IMR-90 (cell line): Measurements from ENCODE around the gene AMPD3. TPM values are rescaled to one million over a fixed set of nuclear protein-coding genes. Genes with fewer than 3 reads are reported as not detected.

ENCODE experiments used
- ATAC-seq: fragments of 200-7000 bp; cut with Tn5 transposase; 2 replicates; pipeline ENCODE4 v1.9.1; 2020; ENCODE audit warnings: low read depth, mild to moderate bottlenecking, moderate library complexity
- BruUV-seq: library from RNA; stranded (reverse); fragments of 400-500 nt; replicated peaks from 2 replicates; lab custom pipeline; 2021; lab: Mats Ljungman, UMichigan
- CTCF ChIA-PET: fragments of 300-600 bp; formaldehyde crosslinking; extraction: SDS; loops from one replicate; lab custom pipeline; 2021; ENCODE audit warnings: antibody characterized with exemption; lab: Yijun Ruan, JAX
- POLR2A ChIA-PET: fragments of 300-600 bp; sonication (Branson Sonifier 250); formaldehyde crosslinking; loops from one replicate; lab custom pipeline; 2022; ENCODE audit warnings: antibody characterized with exemption; ENCODE audit not compliant: unreplicated experiment; lab: Charles Lee
- DNase-seq: peaks from one replicate; pipeline ENCODE4 v3.0.0; 2013
- H2AFZ ChIP-seq: replicated peaks from 2 replicates; pipeline ENCODE3; 2013; ENCODE audit warnings: low read length, mild to moderate bottlenecking; ENCODE audit not compliant: poor library complexity
- H2AK5ac ChIP-seq: 2 replicates; pipeline ENCODE4 v1.6.1; 2013; ENCODE audit warnings: low read depth, low read length, inconsistent platforms
- H2AK9ac ChIP-seq: replicated peaks from 2 replicates; pipeline ENCODE3; 2013; ENCODE audit warnings: mild to moderate bottlenecking, low read depth, low read length, moderate library complexity; ENCODE audit not compliant: poor library complexity
- H2BK120ac ChIP-seq: 2 replicates; pipeline ENCODE4 v1.6.1; 2013; ENCODE audit warnings: low read depth, low read length, inconsistent platforms
- H2BK15ac ChIP-seq: 3 replicates; pipeline ENCODE4 v1.6.1; 2013; ENCODE audit warnings: low read depth, low read length, inconsistent platforms
- H2BK20ac ChIP-seq: 2 replicates; pipeline ENCODE4 v1.6.1; 2013; ENCODE audit warnings: low read depth, mild to moderate bottlenecking, inconsistent platforms, low read length, moderate library complexity
- H2BK5ac ChIP-seq: 2 replicates; pipeline ENCODE4 v1.6.1; 2013; ENCODE audit warnings: mild to moderate bottlenecking, low read depth, low read length, inconsistent platforms; ENCODE audit not compliant: poor library complexity, severe bottlenecking
- H3K14ac ChIP-seq: replicated peaks from 2 replicates; pipeline ENCODE4 v1.6.1; 2013; ENCODE audit warnings: low read depth, low read length, inconsistent platforms
- H3K18ac ChIP-seq: 2 replicates; pipeline ENCODE4 v1.6.1; 2013; ENCODE audit warnings: low read depth, low read length, control low read depth
- H3K23ac ChIP-seq: 2 replicates; pipeline ENCODE4 v1.6.1; 2013; ENCODE audit warnings: low read depth, low read length, inconsistent platforms
- H3K27ac ChIP-seq: 2 replicates; pipeline ENCODE4 v1.5.1; 2013; ENCODE audit warnings: mild to moderate bottlenecking, control low read depth, low read length; ENCODE audit not compliant: insufficient read depth
- H3K27me3 ChIP-seq: 2 replicates; pipeline ENCODE4 v1.6.1; 2013; ENCODE audit warnings: low read length; ENCODE audit not compliant: control insufficient read depth, insufficient read depth
- H3K36me3 ChIP-seq: 2 replicates; pipeline ENCODE4 v1.6.1; 2013; ENCODE audit warnings: low read length, mixed read lengths; ENCODE audit not compliant: control insufficient read depth, insufficient read depth
- H3K4ac ChIP-seq: 2 replicates; pipeline ENCODE4 v1.6.1; 2013; ENCODE audit warnings: low read depth, low read length, inconsistent platforms
- H3K4me1 ChIP-seq: 2 replicates; pipeline ENCODE4 v1.6.1; 2013; ENCODE audit warnings: low read length, mixed read lengths; ENCODE audit not compliant: control insufficient read depth, insufficient read depth
- H3K4me2 ChIP-seq: 2 replicates; pipeline ENCODE4 v1.6.1; 2013; ENCODE audit warnings: low read depth, mild to moderate bottlenecking, control low read depth, low read length, moderate library complexity
- H3K4me3 ChIP-seq: 2 replicates; pipeline ENCODE4 v1.5.1; 2013; ENCODE audit warnings: low read depth, mild to moderate bottlenecking, control low read depth, low read length, moderate library complexity; ENCODE audit not compliant: insufficient read depth
- H3K56ac ChIP-seq: 2 replicates; pipeline ENCODE4 v1.6.1; 2013; ENCODE audit warnings: low read length, inconsistent platforms; ENCODE audit not compliant: insufficient read depth; ENCODE audit errors: extremely low read depth
- H3K79me1 ChIP-seq, 2 experiments: 2 replicates each; pipeline ENCODE4 v1.6.1; 2013; ENCODE audit warnings: low read length in 2 of 2, inconsistent platforms in 1 of 2, low read depth in 1 of 2
- H3K9ac ChIP-seq: 2 replicates; pipeline ENCODE4 v1.6.1; 2013; ENCODE audit warnings: low read depth, low read length, control low read depth
- H3K9me1 ChIP-seq: 2 replicates; pipeline ENCODE4 v1.6.1; 2013; ENCODE audit warnings: low read length, inconsistent platforms; ENCODE audit not compliant: insufficient read depth
- H3K9me3 ChIP-seq: 2 replicates; pipeline ENCODE4 v1.6.1; 2013; ENCODE audit warnings: low read length; ENCODE audit not compliant: control insufficient read depth, insufficient read depth
- H4K20me1 ChIP-seq: 2 replicates; pipeline ENCODE4 v1.6.1; 2013; ENCODE audit warnings: low read length, inconsistent platforms; ENCODE audit not compliant: insufficient read depth
- H4K5ac ChIP-seq: 2 replicates; pipeline ENCODE4 v1.6.1; 2013; ENCODE audit warnings: mild to moderate bottlenecking, low read depth, low read length, control low read depth
- H4K8ac ChIP-seq, 2 experiments: 2 replicates each; pipeline ENCODE4 v1.6.1; 2013; ENCODE audit warnings: low read depth in 2 of 2, low read length in 2 of 2, control low read depth in 1 of 2, inconsistent platforms in 1 of 2
- H4K91ac ChIP-seq: 2 replicates; pipeline ENCODE4 v1.6.1; 2013; ENCODE audit warnings: low read depth, low read length, inconsistent platforms; ENCODE audit not compliant: insufficient read depth
- BHLHE40 ChIP-seq: fragments of 150-350 bp; IDR thresholded peaks from 2 replicates; pipeline ENCODE4 v1.6.1; 2016; ENCODE audit warnings: mild to moderate bottlenecking, low read depth, low read length
- CEBPB ChIP-seq: IDR thresholded peaks from 2 replicates; pipeline ENCODE4 v1.6.1; 2012; ENCODE audit warnings: low read depth, low read length, improper control_type of control experiment
- CHD1 ChIP-seq: IDR thresholded peaks from 2 replicates; pipeline ENCODE4 v1.6.1; 2012; ENCODE audit warnings: low read depth, low read length, improper control_type of control experiment
- CTCF ChIP-seq: conservative IDR thresholded peaks from 2 replicates; pipeline ENCODE4 v1.5.1; 2012; ENCODE audit warnings: mild to moderate bottlenecking, low read depth, low read length, improper control_type of control experiment
- ELK1 ChIP-seq: fragments of 150-350 bp; IDR thresholded peaks from 2 replicates; pipeline ENCODE4 v1.6.1; 2016; ENCODE audit warnings: low read depth, mild to moderate bottlenecking, low read length, moderate library complexity, borderline replicate concordance
- FOS ChIP-seq: fragments of 150-350 bp; IDR thresholded peaks from 2 replicates; pipeline ENCODE4 v1.6.1; 2016; ENCODE audit warnings: low read depth, low read length
- MAFK ChIP-seq: IDR thresholded peaks from 2 replicates; pipeline ENCODE4 v1.6.1; 2012; ENCODE audit warnings: low read depth, low read length, improper control_type of control experiment
- MAZ ChIP-seq: IDR thresholded peaks from 2 replicates; pipeline ENCODE4 v1.6.1; 2012; ENCODE audit warnings: low read depth, mild to moderate bottlenecking, low read length, improper control_type of control experiment, moderate library complexity, borderline replicate concordance
- MXI1 ChIP-seq: IDR thresholded peaks from 2 replicates; pipeline ENCODE4 v1.6.1; 2012; ENCODE audit warnings: low read depth, mild to moderate bottlenecking, low read length, moderate library complexity, borderline replicate concordance
- NFE2L2 ChIP-seq: fragments of 150-350 bp; IDR thresholded peaks from 2 replicates; pipeline ENCODE4 v1.6.1; 2016; ENCODE audit warnings: low read depth, mild to moderate bottlenecking, low read length
- POLR2A ChIP-seq: IDR thresholded peaks from 2 replicates; pipeline ENCODE4 v1.6.1; 2012; ENCODE audit warnings: mild to moderate bottlenecking, low read depth, low read length
- RAD21 ChIP-seq: IDR thresholded peaks from 2 replicates; pipeline ENCODE4 v1.6.1; 2012; ENCODE audit warnings: low read length, improper control_type of control experiment
- RCOR1 ChIP-seq: IDR thresholded peaks from 2 replicates; pipeline ENCODE4 v1.6.1; 2012; ENCODE audit warnings: mild to moderate bottlenecking, low read length, improper control_type of control experiment; ENCODE audit not compliant: insufficient replicate concordance
- RFX5 ChIP-seq: IDR thresholded peaks from 2 replicates; pipeline ENCODE4 v1.8.0; 2012; ENCODE audit warnings: low read depth, mild to moderate bottlenecking, low read length, moderate library complexity
- SMC3 ChIP-seq: fragments of 150-350 bp; IDR thresholded peaks from 2 replicates; pipeline ENCODE4 v1.6.1; 2016; ENCODE audit warnings: low read depth, mild to moderate bottlenecking, antibody characterized with exemption, low read length, moderate library complexity
- USF2 ChIP-seq: fragments of 150-350 bp; IDR thresholded peaks from 2 replicates; pipeline ENCODE4 v1.6.1; 2017; ENCODE audit warnings: mild to moderate bottlenecking, antibody characterized with exemption, low read length, low read depth
- WGBS, 2 experiments: methylation state at CpG; one replicate each; pipeline versions ENCODE4 v1.1.5 to v1.1.7; 2013; ENCODE audit warnings: missing lambda C conversion rate in 2 of 2; ENCODE audit not compliant: insufficient read length in 1 of 2; ENCODE audit errors: extremely low coverage in 2 of 2; 5-methylcytosine and 5-hydroxymethylcytosine counted together
- dilution Hi-C: fragments of 300-500 bp; cut with HindIII; formaldehyde crosslinking; loops from one replicate; pipeline ENCODE4 v1.14.3; 2018; ENCODE audit warnings: low sequenced_read_pairs; ENCODE audit not compliant: unreplicated experiment
- in situ Hi-C: fragments of 300-500 bp; cut with MboI; formaldehyde crosslinking; loops from 3 replicates; pipeline ENCODE4 v1.14.3; 2019; ENCODE audit warnings: low sequenced_read_pairs, inconsistent platforms, mixed read lengths
- intact Hi-C: fragments of 100-400 bp; cut with micrococcal nuclease; formaldehyde crosslinking; loops from 2 replicates; pipeline ENCODE4 v1.10.0; 2022
- polyA plus RNA-seq, 3 experiments: library from polyadenylated mRNA; depleted of rRNA; stranded (reverse); fragments of >200 nt; gene quantifications; 2 replicates each; pipeline ENCODE4 v1.2.3, GENCODE V29; 2012; ENCODE audit warnings: low replicate concordance in 1 of 3
- total RNA-seq: library from RNA; depleted of rRNA; stranded (reverse); fragments of >200 nt; gene quantifications from 2 replicates; pipeline ENCODE4 v1.2.3, GENCODE V29; 2012

Gene AMPD3
- total and polyA plus RNA-seq, 2 of the 4 experiments (the other 2 are of a cell fraction): 8.6 to 12.1 TPM

- Histone ChIP-seq H2BK120ac (no peak overlapping the region), H3K4ac (no peak overlapping the region), H2BK15ac (no peak overlapping the region), H3K79me1 (peaks cover 25 to 69% of the 10 kb centered on the region in 2 experiments), H3K9ac (no peak overlapping the region), H2BK20ac (no peak overlapping the region), H3K4me2 (no peak overlapping the region), H3K4me3 (no peak overlapping the region), H3K56ac (no peak overlapping the region), H3K9me1 (peaks cover 9% of the 10 kb centered on the region), H2AFZ (no peak overlapping the region), H4K20me1 (peaks cover 21% of the 10 kb centered on the region), H2AK5ac (no peak overlapping the region), H3K9me3 (no peaks in the 10 kb centered on the region), H4K5ac (no peak overlapping the region), H3K18ac (no peak overlapping the region), H3K27me3 (no peaks in the 10 kb centered on the region), H3K27ac (no peak overlapping the region), H2BK5ac (no peak overlapping the region), H3K36me3 (peaks cover 37% of the 10 kb centered on the region), H3K4me1 (peaks cover 12% of the 10 kb centered on the region), H4K8ac (no peak overlapping the region), H3K14ac (no peak overlapping the region), H2AK9ac (no peak overlapping the region), H4K91ac (no peak overlapping the region), H3K23ac (no peak overlapping the region)
- ChIA-PET CTCF (no interaction called here), POLR2A (no interaction called here)
- no TSS peak for BruUV-seq
- ATAC-seq: no peak
- dilution Hi-C loops (no loop called here), in situ Hi-C loops (no loop called here), intact Hi-C loops (no loop called here)
- no peak for TF ChIP-seq MAFK
- no peak for TF ChIP-seq MXI1
- TF ChIP-seq ELK1: no peak
- no peak for TF ChIP-seq SMC3
- no peak for TF ChIP-seq CEBPB
- TF ChIP-seq USF2: no peak
- no peak for TF ChIP-seq RFX5
- TF ChIP-seq RCOR1: no peak
- no peak for TF ChIP-seq BHLHE40
- no peak for TF ChIP-seq CTCF
- TF ChIP-seq FOS: no peak
- no peak for TF ChIP-seq CHD1
- no peak for TF ChIP-seq POLR2A
- TF ChIP-seq NFE2L2: no peak
- TF ChIP-seq RAD21: no peak
- no peak for TF ChIP-seq MAZ
- DNase-seq: no peak
- WGBS, 2 experiments: 97% methylated on average over 6 of the region's 9 CpGs; no CpG with 5 or more reads in 1 of the 2 experiments
Observed at GRCh38 chr11:10461276-10461790, 6.3 kb downstream of the AMPD3 start.
